Hematopoietic multipotent progenitor cell treated with erythropoietin and hydrocortisone succinate and interleukin-3 and kit ligand, for 6 days (in vitro differentiated cells): ENCODE measurements around the gene CCDC57.
"Not testable (repeated sequence)": the region's sequence is repeated elsewhere in the genome, so short reads cannot be mapped to it uniquely, and the experiment has no call there.

Experiments used
- DNase-seq: peaks from one replicate; pipeline ENCODE4 v3.0.0-alpha.2; 2015

The CCDC57 gene

DNA sequence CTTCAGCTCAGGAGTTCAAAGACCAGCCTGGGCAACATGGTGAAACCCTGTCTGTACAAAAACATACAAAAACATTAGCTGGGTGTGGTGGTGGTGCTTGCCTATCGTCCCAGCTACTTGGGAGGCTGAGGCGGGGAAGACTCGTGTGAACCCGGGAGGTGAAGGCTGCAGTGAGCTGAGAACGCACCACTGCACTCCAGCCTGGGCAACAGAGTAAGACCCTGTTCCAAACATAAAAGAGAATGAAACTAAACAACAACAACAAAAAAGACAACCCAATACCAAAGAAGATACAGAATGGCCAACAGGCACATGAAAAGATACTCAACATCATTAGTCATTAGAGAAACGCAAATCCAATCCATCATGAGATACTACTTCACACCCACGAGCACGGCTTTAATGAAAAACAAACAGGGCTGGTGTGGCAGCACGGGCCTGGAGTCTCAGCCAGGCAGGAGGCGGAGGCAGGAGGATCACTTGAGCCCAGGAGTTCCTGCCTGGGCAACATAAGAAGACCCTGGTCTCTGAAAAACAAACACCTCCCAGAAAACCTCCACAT lies 8.8 kb upstream of the CCDC57 start:
- no peak for DNase-seq

DNA sequence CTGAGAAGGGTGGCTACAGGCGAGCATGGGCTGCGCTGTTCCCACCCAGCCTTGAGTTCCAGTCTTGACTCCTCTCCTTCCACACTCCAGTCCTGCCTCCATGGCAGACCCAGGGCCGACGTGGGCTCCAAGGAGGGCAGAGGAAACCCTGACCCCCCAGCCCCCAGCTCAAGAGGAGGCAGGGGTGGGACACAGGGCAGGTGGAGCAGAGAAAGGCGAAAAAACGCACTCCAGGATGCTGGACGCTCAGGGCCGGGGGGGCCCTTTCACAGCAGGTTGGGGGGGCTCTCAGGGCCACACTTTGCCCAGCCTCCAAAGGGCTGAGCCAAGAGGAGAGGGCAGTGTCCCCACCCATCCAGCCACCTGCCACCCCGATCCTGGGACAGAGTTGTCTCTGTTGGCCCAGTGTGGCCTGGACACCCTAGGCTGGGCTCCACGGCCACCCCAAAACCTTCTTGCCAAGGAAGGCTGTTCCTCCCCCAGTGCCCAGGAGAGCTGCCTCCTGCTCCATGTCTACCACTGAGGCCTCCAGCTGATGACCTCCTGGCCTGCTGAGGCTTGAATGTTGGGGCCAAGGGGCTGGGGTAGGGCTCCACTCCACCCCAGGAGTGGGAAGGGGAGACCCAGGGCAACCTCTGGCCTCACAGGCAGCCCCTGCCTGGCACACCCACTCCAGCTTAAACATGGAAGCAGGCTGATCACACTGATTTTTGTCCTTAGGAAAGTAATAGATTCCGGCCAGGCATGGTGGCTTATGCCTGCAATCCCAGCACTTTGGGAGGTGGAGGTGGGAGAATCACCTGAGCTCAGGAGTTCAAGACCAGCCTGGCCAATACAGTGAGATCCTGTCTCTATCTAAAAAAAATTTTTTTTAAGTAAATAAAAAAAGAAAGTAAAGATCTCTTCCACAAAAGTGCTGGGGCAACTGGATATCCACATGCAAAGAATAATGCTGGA lies 7.4 kb upstream of the CCDC57 start:
- no peak for DNase-seq

DNA sequence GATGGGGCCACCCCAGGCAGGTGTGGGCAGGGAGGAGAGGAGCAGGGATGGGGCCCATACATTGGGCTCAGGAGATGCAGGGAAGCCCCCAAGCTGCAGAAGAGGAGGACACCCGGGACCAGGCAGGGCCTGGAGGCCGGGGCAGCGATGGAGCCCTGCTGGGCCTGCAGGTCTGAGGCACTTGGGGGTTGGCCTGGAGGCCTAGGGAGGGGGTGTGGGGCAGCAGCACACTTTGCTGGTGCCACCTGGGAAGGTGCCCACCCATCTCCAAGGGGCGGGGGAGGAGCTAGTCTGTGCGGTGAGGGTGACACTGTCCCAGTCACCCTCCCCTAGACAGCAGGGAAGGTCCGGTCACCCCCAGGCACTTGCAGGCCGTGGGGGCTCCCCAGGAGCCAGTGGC lies 6.4 kb upstream of the CCDC57 start:
- DNase-seq: no peak

DNA sequence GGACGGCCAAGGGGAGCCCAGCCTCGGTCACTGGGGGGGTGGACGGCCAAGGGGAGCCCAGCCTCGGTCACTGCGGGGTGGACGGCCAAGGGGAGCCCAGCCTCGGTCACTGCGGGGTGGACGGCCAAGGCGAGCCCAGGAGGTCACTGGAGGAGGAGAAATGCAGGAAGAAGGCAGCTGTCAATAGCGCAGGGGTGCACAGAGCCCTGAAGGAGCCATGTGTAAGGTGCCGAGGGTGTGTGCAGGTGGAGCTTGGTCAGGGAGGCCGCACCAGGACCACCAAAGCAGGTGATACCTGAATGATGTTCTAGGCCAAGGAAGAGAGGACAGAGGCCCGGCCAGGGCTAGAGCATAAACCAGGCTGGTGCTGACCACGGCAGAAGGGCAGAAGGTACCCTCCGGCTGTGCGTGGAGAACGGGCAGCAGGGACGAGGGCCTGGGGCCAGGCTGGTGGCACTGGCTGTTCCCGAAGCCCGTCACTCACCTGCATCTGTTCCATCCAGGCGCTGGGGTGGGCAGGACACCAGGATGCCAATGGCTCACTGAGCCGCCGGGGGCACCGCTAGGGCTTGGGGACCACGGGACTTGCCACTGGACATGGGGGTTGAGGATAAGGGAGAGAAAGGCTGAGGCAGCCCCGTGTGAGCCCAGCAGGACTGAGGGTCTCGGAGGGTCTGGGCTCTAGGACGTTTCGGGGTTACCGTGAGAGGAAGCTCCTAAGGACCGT lies 5.9 kb upstream of the CCDC57 start:
- no peak for DNase-seq

DNA sequence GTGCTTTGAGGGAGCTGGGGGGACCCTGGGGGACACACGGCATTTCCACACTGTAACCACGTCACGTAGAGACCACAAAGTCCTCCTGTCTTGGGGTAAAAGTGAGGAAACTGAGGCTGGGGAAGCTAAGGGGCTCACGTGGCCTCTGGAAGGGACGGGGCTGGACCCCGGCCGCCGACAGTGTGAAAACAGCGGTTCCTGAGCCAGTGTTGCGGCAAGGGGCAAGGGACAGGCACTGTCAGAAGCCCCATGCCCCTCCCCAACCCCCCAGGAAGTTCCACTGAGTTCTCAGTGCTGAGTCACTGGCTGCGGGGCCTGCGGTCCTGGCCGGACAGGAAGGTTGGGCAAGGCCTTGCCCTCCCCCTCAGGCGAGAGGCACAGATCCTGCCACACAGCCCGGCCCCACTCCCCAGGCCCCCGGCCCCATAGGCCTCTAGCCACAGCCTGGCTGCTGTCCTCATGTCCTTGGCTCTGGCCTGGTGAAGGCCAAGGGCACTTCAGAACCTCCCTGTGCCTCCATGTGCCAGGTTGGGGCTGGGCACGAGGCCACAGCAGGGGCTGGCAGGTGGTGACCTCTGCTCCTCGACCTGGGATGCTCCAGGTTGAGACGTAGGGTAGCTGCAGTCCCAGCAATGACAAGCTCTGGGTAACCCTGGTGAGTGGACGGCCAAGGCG lies 5.0 kb upstream of the CCDC57 start:
- peak; percentile 79 for DNase-seq

DNA sequence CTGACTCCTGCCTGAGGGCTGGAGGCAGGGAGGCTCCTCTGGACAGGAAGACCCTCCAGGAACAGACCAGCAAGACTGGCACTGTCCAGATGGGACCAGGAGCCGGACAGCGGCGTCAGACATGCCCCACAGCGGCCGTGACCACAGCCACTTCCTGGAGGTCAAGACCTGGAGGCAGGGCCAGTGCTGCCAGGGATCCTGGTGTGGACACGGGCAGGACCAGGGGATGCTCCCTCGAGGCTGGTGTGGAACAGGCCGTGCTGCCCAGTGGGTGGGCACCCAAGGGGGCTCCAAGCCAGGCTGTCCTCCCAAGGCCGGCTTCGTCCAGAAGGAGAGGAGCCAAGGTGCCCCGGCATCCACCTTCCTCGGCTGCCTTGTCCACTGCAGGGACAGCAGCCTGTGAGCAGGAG lies 4.5 kb upstream of the CCDC57 start:
- DNase-seq: no peak

GRCh38 chr17:82216301-82217119 lies 3.9 kb upstream of the CCDC57 start:
- peak; percentile 96 for DNase-seq

DNA sequence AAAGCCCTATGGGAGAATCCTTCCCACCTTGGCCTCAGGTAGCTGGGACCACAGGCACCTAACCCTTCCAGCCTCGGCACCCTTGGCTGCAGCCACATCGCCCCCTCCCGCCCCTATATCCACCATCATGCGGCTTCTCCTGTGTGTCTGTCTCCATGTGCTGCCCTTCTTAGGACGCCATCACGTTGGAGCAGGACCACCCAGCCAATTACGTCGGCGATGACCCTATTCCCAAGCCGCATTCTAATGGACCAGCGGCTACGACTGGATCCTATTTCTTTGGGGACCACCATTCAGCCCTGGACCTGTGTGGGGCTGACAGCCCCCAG lies 3.3 kb upstream of the CCDC57 start:
- no peak for DNase-seq

- DNase-seq: no peak
Measured at GRCh38 chr17:82215095-82215971, 2.7 kb upstream of the CCDC57 start.

DNA sequence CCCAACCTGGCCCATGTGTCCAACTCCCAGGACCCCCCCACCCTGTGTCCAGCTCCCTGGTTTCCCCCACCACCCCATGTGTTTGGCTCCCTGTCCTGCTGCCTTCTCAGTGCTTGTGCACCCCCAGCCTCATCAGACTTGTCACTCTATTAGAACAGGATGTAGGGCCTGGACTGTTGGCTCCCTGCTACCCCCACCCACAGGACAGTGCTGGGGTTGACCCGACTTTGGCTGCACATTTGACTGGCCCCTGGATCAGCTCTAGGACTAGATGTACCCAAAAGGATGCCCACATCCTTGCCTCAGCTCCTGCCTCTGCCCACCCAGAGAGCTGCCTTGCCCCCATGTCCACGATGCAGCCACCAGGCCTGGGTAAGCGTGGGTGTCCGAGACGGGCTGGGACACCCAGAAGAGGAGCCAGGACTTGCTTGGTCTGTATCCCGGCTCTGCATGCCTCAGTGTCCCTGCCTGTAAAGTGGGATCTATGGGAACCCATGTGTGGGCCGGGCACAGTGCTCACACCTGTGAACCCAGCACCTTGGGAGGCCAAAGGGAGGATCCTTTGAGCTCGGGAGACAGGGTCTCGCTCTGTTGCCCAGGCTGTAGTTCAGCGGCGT lies 1.5 kb upstream of the CCDC57 start:
- DNase-seq: no peak

- no peak for DNase-seq
Measured at GRCh38 chr17:82213251-82214011, 789 bp upstream of the CCDC57 start.

DNA sequence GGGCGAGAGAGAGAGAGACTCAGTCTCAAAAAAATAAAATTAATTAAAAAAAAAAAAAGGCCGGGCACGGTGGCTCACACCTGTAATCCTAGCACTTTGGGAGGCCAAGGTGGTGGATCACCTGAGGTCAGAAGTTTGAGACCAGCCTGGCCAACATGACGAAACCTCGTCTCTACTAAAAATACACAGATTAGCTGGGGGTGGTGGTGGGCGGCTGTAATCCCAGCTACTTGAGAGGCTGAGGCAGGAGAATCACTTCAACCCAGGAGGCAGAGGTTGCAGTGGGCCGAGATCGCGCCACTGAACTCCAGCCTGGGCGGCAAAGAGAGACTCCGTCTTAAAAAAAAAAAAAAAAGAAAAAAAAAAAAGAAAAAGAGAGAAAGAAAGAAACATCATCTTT lies 2.0 kb downstream of the CCDC57 start:
- not testable (repeated sequence) for DNase-seq

DNA sequence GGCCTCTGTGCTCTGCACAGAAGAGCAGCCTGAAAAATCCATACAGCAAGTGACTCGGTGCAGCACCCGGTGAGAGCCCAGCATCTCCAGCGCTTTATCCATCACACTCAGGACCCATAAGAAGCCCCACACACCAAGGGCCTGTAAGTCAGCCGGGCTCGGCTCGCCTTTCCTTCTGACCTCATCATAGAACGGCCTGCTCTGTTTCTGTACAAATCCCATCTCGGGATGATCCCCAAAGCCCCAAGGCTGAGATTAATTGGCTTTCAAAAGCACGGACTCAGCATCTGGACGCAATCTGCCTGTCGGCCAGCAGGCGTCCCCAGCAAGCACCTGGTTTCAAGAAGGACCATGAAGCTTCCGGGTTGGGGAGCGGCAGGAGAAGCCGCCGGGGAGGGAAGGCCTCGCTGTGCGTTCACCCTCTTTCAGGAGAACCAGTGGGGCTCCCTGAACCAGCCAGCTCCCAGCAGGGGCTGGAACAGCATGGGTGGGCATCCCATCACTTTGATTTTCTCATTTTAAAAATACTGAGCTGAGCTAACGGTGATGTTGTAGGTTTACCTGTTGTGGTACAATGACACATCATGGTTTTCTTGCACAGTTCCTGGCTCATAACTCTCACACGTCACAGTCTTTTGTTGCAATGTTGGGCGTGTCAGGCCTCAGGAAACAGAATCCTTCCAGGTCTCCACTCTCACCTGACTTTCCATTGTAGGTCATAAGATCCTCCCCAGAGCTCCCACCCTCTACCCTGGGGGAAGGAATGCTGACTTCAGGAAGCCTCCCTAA lies 6.7 kb downstream of the CCDC57 start:
- DNase-seq: peak; percentile 95

GRCh38 chr17:82204831-82205719 lies 7.6 kb downstream of the CCDC57 start:
- DNase-seq: peak; percentile 74

GRCh38 chr17:82203920-82204319 lies 8.7 kb downstream of the CCDC57 start:
- DNase-seq: no peak

GRCh38 chr17:82202981-82203380 lies 9.7 kb downstream of the CCDC57 start:
- DNase-seq: no peak

DNA sequence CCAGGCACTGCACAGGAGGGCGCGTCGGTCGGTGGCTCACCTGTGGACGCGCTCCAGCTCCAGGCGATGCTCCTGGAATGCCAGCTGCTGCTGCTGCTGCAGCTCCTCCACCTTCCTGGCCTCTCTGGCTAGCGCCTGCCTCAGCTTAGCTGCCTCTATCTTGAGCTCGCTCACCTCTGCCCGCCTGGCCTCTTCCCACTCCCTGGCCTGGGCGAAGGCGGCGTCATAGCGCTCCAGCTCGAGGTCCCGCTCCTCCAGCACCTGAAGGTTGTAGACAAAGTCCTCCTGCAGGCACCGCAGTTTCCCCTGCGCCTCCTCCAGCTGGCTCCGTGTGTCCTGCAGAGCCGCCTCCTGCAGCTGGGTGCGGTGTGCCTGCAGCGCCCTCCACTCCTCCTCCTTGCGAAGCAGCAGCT lies 11.1 kb downstream of the CCDC57 start:
- no peak for DNase-seq
